ENCODE results near the gene PPP1R12A.
A peak's percentile ranks its signal among the peaks of the same experiment; 100 is the strongest.
"Not testable (repeated sequence)": the region's sequence is repeated elsewhere in the genome, so short reads cannot be mapped to it uniquely, and the experiment has no call there.

Gene PPP1R12A

DNA sequence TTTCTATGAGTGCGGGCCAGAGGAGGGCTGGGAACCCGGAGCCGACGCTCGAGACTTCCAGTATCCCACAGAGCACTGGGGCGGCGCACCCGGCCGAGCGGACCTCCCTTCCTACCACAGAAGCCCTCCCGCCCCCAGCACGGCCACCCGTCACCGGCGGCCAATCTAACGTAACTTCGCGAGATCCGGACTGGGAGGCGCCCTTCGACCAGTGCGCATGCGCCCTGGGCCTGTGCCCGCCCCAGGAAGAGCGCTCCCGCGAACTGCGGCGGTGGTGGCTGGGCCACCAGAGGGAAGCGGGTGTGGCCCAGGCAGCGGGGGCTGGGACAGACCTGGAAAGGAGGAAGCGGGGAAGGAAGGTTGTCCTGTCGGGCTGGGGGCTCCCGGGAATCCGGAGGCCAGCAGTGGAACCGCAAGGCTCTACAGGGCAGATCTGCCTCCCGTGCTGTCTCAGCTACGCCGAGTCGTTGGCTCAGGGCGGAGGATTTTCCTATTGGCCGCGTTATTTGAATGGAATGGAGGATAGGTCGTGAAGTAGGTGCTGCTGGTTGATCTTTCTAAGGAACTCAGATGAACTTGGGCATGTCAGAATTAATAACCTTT, at the start of gene PPP1R12A:
Gene PPP1R12A, minus strand, starts transcription at position 77 of the 603 bp plus-strand sequence. CDS start 166 bp downstream, outside the sequence.
- DNase-seq = peak; percentile 79

- no peak for DNase-seq
Observed at GRCh38 chr12:79983986-79984620, 49.2 kb upstream of the PPP1R12A start.

DNA sequence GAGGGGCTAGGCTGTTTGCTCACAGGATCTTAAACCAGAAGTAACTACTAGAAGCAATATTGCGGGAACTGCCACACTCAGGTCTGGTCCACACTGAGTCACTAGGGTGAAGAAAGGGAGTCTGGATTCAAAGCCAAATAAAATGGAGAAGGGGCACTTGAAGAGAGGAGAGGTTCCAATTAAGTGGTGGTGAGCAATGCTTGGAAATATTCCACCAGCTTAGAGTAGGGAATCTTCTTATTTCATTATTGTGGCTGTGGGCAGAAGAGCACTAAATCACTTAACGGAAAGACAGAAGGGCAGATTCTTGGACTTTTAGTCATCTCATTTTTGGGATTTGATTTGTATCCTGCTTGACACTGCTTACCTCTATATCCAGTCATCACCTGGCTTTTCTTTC, 48.6 kb upstream of the PPP1R12A start:
- DNase-seq = no peak

DNA sequence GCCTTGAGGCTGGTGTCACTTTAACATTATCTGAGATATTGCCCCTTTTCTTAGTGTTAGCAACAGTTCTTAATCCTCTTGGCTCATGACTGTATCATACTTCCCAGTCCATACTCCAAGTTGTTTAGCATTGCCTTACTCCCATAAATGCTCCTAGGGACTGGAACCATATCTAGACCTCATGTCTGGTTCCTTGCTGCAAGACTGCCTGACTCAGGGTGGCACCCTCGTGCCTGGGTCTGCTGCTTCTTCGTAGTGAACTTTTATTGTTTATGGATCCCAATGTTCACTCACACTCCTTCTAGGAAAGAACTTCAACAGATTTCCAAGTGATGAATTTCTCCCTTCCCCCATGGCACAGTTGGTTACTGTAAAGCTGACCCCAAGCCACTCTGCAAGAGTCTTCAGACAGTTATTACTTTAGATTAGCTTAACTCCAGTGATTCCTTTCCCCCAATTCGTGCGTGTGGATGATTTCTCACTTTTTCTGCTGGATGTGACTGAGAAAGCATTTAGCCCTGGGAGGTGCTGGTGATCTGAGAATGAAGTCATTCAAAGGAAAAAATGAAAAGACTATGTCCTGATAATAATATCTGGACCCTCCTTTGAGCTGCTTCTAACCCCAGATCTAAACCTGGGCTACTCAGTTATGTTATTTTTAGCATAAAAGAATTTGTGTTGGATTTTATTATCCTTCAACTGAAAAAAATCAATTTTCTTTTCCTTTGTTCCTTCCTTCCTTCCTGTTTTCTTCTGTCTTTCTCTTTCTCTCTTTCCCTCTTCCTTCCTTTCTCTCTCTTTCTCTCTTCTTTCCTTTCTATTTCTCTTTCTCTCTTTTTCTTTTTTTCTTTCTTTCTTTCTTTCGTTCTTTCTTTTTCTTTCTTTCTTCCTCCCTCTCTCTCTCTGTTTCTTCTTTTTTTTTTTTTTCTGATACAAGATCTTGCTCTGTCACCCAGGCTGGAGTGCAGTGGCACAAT, 47.5 kb upstream of the PPP1R12A start:
- DNase-seq = no peak

DNA sequence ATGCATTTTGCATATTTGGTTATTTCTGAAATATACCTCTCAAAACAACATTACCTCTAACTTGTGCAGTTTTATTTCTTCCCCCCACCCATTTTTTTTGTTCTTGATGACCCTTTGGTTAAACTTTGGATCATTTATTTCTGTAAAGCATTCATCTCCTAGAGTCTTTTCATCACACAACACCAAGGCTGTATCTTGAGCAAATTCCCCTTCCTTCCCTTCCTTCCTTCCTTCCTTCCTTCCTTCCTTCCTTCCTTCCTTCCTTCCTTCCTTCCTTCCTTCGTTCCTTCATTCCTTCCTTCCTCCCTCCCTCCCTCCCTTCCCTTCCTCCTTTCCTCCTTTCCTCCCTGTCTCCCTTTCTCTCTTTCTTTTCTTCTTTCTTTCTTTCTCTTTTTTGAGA, 43.8 kb upstream of the PPP1R12A start:
- DNase-seq = no peak

- DNase-seq = not testable (repeated sequence)
Observed at GRCh38 chr12:79977856-79978460, 43.1 kb upstream of the PPP1R12A start.

DNA sequence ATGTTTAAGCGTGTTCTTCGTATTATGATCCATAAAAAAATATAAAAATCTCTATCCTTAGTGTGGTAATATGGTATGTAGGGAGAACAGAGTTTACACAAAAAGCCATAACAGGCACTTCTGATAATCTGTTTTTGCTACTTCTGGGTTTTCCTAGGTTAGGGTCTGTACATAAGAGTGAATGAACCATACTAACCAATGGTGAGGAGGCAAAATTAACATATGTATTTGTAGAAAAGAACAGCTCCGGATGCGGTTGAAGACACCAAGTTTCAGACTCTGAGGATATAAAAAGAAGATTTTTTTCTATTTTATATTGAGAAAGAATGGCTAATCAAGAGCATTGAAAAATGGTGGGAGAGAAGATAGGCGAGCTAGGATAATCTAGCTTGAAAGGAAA, 40.2 kb upstream of the PPP1R12A start:
- DNase-seq = no peak

- no peak for DNase-seq
Observed at GRCh38 chr12:79973801-79974200, 38.9 kb upstream of the PPP1R12A start.

DNA sequence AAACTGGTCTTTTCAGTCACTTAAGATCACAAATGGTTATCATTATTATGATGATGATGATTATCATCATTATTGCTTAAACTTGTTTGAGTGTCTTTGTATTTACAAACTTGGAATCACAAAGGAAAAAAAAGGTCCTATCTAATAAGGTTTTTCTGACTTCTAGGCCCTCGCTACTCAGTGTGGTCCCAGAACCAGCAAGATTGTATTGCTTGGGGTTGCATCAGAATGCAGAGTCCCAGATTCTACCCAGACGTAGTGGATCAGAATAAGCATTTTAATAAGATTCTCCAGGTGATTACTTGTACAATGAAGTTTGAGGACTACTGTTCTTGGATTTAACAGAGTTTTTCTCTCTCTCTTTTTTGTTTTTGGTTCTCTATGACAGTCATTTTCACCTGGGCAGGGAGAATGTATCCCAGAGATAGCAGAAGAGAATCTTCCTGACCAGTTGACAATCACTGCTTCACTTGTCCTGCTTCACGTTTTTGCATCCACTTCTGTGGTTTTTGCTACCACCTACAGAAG, 29.3 kb upstream of the PPP1R12A start:
- DNase-seq = no peak

GRCh38 chr12:79961411-79961810, 26.5 kb upstream of the PPP1R12A start:
- DNase-seq = no peak

DNA sequence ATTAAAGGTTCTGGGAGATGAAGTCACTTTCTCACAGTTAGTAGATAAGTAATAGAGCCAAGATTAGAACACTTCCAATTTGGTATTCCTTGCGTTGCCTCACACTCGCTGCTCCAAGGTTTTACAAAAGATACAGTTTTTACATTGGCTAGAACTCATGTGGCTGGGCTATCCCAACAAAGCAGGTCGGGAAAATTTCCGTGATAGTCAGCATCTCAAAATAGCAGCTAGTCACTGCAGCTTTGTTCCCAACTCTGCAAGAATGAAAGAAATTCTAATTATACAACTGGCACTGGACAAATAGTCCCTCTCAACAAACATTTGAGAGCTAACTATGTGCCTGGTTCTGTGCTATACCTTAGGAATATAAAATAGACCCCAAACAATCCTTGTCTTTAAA, 24.6 kb upstream of the PPP1R12A start:
- DNase-seq = no peak

DNA sequence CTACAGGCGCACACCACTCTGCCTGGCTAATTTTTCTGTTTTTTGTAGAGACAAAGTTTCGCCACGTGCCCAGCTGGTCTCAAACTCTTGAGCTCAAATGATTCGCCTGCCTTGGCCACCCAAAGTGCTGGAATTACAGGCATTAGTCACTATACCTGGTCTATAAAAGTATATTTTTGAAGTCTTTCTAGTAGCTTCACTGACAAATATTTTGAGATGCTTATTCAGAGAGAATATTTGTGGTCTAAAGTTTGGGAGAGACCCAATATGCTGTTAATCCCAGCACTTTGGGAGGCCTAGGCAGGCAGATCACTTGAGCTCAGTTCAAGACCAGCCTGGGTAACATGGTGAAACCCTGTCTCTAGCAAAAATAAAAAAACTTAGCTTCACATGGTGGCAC, 22.0 kb upstream of the PPP1R12A start:
- no peak for DNase-seq

DNA sequence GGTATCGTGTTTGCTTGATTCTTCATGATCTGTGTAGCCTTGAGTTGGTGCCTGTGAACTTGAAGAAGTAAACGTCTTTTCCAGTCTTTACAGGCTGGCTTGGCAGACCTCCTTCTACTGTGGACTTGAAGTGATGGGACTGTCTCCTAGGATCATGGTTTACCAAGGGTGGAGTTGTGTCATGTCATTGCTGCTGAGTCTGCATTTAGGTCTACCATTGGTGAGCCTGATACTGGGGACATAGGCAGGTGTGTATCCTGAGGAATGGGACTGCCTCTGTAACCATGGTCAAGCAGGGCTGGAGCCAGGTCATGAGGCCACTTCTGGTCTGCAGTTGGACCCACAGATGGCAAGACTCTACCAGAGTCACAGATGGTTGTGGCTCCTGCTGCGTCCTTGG, 20.7 kb upstream of the PPP1R12A start:
- no peak for DNase-seq

DNA sequence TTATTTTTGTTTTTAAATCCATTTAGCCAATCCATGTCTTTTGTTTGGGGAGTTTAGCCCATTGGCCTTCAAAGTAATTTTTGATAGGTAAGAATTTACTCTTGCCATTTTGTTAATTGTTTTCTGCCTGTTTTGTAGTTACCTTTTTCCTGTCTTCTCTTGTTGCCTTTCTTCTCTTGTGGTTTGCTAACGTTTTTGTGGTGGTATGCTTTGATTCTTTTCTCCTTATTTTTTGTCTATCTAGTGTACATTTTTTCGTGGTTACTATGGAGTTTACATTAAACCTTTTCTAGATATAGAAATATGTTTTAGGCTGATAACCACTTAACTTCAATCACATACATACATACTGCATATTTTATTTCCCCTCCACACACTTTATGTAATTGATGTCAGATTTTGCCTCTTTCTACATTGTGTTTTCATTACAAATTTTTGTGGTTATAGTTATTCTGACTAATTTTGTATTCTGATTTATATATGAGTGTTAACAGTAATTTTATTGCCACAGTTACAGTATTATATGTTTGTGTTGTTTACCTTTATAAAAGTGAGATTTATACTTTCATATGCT, 19.2 kb upstream of the PPP1R12A start:
- no peak for DNase-seq

GRCh38 chr12:79949098-79949497, 14.2 kb upstream of the PPP1R12A start:
- DNase-seq = no peak

DNA sequence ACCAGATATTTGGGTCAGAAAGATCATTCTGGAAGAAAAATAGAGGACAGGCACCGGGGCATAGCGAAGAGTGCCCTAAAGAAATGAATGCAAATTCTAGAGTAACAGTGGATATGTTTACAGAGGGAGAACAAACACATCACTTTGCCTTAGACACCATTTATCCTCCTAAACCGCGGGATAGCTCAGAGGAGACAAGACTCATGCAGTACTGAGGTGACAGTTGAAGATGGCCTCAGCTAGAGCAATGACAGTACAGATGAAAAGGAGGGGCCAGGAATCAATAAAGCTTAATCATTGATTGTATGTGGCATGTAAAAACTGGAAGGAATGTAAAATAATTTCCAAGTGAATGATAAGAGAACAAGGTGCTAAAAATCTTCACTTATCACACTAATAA, 10.5 kb upstream of the PPP1R12A start:
- DNase-seq = no peak

- no peak for DNase-seq
Observed at GRCh38 chr12:79944565-79944964, 9.7 kb upstream of the PPP1R12A start.

DNA sequence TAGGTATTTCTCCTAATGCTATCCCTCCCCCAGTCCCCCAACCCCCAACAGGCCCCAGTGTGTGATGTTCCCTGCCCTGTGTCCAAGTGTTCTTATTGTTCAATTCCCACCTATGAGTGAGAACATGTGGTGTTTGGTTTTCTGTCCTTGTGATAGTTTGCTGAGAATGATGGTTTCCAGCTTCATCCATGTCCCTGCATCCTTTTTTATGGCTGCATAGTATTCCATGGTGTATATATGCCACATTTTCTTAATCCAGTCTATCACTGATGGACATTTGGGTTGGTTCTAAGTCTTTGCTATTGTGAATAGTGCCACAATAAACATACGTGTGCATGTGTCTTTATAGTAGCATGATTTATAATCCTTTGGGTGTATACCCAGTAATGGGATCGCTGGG, 7.9 kb upstream of the PPP1R12A start:
- DNase-seq = not testable (repeated sequence)

- no peak for DNase-seq
Observed at GRCh38 chr12:79939728-79940310, 4.9 kb upstream of the PPP1R12A start.

- no peak for DNase-seq
Observed at GRCh38 chr12:79938843-79939242, 3.9 kb upstream of the PPP1R12A start.

DNA sequence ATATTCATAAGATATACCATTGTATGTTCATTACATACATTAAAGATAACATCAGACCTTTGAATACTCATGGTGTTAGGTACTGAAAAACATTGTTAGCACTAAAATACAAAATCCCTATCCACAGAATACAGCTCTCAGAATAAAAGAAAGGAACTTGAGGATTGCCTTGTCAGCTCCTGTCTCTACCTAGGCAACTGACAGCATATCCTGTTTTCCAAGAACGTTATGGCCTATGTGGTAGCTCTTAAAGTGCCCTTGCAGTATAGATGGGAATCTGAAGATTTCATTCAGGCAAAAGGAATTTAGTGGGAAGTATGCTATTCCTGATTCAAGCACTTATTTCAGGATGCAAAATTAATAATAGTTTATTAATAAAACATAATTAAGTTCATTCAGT, 1.8 kb upstream of the PPP1R12A start:
- DNase-seq = no peak

DNA sequence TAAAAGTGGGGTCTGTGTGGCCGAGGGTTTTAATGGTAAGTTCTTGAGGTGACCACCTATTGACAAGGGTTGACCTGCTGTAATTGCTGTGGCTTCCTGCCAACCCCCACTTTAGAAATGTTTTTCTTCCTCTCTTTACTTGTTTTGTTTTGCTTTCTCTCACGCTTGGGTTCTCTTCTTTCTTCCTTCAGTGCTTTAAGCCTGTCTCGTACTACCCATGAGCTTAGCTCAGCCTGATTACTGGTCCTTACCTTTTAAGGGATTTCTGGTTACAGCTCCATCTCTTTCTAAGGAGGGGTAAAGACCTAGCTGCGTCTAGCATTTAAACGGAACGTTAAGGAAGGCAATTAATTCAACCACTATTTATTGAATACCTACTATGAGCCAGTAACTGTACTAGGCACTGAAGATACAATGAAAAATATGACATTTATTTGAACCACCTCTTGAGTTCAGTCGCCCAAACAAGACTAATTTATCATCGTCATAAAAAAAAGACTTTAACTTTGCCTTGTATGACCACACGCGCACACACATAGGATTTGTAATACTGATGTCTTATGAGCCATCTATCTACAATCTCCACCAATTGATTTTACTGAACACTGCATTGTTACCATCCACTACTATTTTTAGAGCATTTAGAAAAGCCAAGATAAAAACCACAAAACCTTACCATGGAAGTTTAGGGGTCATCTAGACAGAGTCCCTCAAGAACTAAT, 888 bp upstream of the PPP1R12A start:
- no peak for DNase-seq
